GM12875 (cell line): ENCODE measurements around the gene SLC38A10.

ENCODE experiments used
- H3K4me3 ChIP-seq: one replicate; pipeline ENCODE4 v1.5.1; 2011; ENCODE audit warnings: low read depth, low read length, control low read depth
- TF ChIP-seq, protein P1 (sequence below): IDR thresholded peaks from 2 replicates; pipeline ENCODE4 v1.5.1; 2011; ENCODE audit warnings: low read depth, mild to moderate bottlenecking, control low read depth, inconsistent platforms, low read length, moderate library complexity, borderline replicate concordance; ENCODE audit not compliant: insufficient read depth

SLC38A10 gene

DNA sequence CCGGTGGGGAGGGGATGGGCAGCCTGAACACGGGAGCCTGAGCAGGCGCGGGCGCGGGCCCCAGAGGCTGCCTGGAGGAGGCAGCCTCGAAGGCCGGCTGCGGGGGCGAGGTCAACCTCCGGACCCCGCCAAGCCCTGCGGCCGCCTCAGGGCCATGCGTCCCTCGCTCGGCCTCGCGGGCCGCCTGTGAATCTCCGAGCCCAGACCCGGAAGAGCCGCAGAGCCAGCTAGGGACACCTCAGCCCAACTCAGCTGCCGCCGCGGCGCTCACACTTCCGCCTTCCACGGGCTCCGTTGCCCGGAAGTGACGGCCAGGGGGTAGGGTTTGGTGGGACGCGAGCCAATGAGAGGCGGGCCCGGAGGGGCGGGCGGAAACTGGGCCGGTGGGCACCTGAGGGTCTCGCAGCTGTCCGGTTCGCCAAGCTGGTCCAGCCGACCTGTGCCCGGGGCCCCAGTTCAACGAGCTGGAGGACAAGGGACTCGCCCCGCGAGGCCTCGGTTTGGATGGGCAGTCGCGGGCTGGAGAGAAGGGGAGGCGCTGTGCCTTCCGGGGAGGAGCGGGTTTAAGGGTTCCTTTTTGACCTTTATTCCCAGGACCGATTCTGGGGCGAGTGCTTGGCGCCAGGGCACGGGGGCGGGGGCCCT, at the start of gene SLC38A10:
SLC38A10 (minus strand) TSS at position 277 of the 645 bp plus-strand sequence. CDS start 386 bp downstream, outside the sequence.
- TF ChIP-seq, protein P1, sequence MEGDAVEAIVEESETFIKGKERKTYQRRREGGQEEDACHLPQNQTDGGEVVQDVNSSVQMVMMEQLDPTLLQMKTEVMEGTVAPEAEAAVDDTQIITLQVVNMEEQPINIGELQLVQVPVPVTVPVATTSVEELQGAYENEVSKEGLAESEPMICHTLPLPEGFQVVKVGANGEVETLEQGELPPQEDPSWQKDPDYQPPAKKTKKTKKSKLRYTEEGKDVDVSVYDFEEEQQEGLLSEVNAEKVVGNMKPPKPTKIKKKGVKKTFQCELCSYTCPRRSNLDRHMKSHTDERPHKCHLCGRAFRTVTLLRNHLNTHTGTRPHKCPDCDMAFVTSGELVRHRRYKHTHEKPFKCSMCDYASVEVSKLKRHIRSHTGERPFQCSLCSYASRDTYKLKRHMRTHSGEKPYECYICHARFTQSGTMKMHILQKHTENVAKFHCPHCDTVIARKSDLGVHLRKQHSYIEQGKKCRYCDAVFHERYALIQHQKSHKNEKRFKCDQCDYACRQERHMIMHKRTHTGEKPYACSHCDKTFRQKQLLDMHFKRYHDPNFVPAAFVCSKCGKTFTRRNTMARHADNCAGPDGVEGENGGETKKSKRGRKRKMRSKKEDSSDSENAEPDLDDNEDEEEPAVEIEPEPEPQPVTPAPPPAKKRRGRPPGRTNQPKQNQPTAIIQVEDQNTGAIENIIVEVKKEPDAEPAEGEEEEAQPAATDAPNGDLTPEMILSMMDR = no peak
- H3K4me3 ChIP-seq = peak within 1 kb of the TSS; percentile 81

- TF ChIP-seq, protein P1 = no peak
- peak overlapping the region; percentile 76 for H3K4me3 ChIP-seq
These were observed 47.4 kb upstream of the SLC38A10 start for GRCh38 chr17:81342269-81343070.

DNA sequence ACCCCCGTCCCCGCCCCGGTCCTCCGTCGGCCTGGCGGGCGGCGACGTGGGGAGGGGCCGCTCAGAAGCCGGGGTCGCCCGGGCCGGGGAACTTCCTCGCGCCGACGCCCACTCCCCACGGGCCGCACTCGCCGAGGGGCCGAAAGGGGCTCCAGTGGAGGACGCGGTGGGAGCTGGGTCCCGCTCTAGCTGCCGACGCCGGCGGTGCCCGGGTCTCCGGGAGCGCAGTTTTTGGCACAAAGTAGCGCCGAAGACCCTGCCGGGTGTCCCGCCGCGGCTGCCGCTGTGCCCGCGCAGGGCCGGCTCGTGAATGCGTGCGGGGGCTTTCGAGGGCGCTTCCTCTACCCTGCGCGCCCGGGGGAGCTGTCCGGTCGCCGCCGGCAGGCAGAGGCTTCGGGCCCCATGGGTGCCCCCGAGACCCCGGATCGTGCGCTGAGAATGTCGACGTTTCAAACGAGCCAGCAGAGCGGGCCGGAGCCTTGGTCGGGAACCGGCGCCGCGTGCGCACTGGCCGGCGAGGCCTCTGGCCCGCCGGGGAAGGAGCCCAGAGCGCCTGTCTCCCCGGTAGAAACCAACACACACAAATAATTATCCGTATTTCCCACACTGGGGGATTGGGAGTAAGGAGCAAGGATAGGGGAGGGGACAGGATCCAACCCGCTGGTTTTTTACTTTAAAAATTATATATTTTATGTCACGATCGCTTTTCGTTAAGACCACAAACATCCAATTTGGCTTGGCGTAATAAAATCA, 46.6 kb upstream of the SLC38A10 start:
- TF ChIP-seq, protein P1 = no peak
- H3K4me3 ChIP-seq = no peak overlapping the region

GRCh38 chr17:81340607-81341515, 45.8 kb upstream of the SLC38A10 start:
- H3K4me3 ChIP-seq = no peak overlapping the region

DNA sequence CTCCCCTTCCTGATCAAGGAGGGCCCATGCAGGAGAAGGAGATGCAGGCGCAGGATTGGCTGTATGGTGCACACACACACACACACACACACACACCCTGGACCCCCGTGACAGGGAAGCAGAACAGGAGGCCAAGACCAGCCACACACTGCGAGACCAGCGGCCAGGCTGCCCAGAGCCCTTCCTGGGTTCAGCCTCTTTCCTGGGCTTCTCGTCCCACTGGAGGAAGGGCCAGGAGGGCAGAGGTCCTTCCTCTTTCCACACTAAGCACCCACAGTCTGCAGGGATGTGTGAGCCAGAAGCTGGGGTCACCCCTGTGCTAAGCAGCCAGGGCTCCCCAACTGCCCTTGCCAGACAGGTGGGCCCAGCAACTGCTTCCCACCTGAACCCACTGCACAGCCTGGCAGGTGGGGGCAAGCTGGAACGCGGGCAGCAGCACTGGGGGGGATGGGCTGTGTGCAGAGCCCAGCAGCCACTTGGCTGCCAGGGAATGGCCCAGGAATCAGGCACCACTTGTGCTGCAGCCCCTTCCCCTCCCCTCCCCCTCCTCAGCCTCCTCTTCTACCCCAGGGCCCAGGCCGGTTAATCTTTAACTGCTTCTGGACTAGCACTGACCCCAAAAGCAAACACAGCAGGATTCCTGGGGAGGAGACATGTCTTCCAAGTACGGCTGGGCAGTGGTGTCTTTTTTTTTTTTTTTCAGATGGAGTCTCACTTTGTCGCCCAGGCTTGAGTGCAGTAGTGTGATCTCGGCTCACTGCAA, 44.6 kb upstream of the SLC38A10 start:
- no peak overlapping the region for H3K4me3 ChIP-seq
- TF ChIP-seq, protein P1 = no peak

More at GRCh38 chr17:81340607-81341515, 45.8 kb upstream of the SLC38A10 start:
- TF ChIP-seq, protein P1 = no peak

GRCh38 chr17:81339191-81339533, 44.1 kb upstream of the SLC38A10 start:
- H3K4me3 ChIP-seq = no peak overlapping the region
- TF ChIP-seq, protein P1 = no peak
